GM23338 (cell line): ENCODE results near the gene BRME1. TPM values are rescaled to one million over a fixed set of nuclear protein-coding genes. Genes with fewer than 3 reads are reported as not detected.

ENCODE experiments used
- ATAC-seq: fragments of 200-7000 bp; cut with Tn5 transposase; 3 replicates; pipeline ENCODE4 v1.9.1; 2020
- DNase-seq: peaks from one replicate; pipeline ENCODE4 v3.0.0-alpha.2; 2015; ENCODE audit warnings: low spot score
- H2AFZ ChIP-seq: fragments of 200-600 bp; sonication (generic); 2 replicates; pipeline ENCODE4 v1.8.0; 2016; ENCODE audit warnings: antibody characterized with exemption, mild to moderate bottlenecking, moderate library complexity
- H3F3A ChIP-seq: fragments of 200-600 bp; sonication (generic); replicated peaks from 2 replicates; pipeline ENCODE4 v1.8.0; 2017; ENCODE audit warnings: antibody characterized with exemption, mixed run types, low read depth
- H3K27ac ChIP-seq: fragments of 200-600 bp; sonication (generic); 2 replicates; pipeline ENCODE4 v1.6.1; 2016; ENCODE audit warnings: low read depth
- H3K27me3 ChIP-seq: fragments of 200-600 bp; sonication (generic); 2 replicates; pipeline ENCODE4 v1.8.0; 2016; ENCODE audit warnings: mild to moderate bottlenecking, mixed run types, moderate library complexity; ENCODE audit not compliant: insufficient read depth
- H3K36me3 ChIP-seq: fragments of 200-600 bp; sonication (generic); 2 replicates; pipeline ENCODE4 v1.8.0; 2016; ENCODE audit warnings: mild to moderate bottlenecking; ENCODE audit not compliant: insufficient read depth
- H3K4me1 ChIP-seq: fragments of 200-600 bp; sonication (generic); 2 replicates; pipeline ENCODE4 v1.8.0; 2016; ENCODE audit warnings: mild to moderate bottlenecking, moderate library complexity; ENCODE audit not compliant: insufficient read depth
- H3K4me2 ChIP-seq: fragments of 200-600 bp; sonication (generic); 2 replicates; pipeline ENCODE4 v1.7.1; 2017; ENCODE audit warnings: mixed run types
- H3K4me3 ChIP-seq: fragments of 200-600 bp; sonication (generic); 2 replicates; pipeline ENCODE4 v1.6.1; 2016; ENCODE audit warnings: mixed run types
- H3K79me2 ChIP-seq: fragments of 200-600 bp; sonication (generic); replicated peaks from 2 replicates; pipeline ENCODE4 v1.8.0; 2017; ENCODE audit warnings: mild to moderate bottlenecking; ENCODE audit not compliant: insufficient read depth
- H3K9me2 ChIP-seq: fragments of 200-600 bp; sonication (generic); 2 replicates; pipeline ENCODE4 v1.8.0; 2017; ENCODE audit not compliant: insufficient read depth
- H4K20me1 ChIP-seq: fragments of 200-600 bp; sonication (generic); replicated peaks from 2 replicates; pipeline ENCODE4 v1.8.0; 2017; ENCODE audit warnings: mild to moderate bottlenecking; ENCODE audit not compliant: insufficient read depth
- H3K27ac Mint-ChIP-seq: 2 replicates; pipeline ENCODE4 v1.8.0; 2020; ENCODE audit warnings: inconsistent platforms, mild to moderate bottlenecking, moderate library complexity, mixed read lengths
- H3K27me3 Mint-ChIP-seq: 3 replicates; pipeline ENCODE4 v1.8.0; 2022; ENCODE audit warnings: low read depth, mild to moderate bottlenecking, moderate library complexity, mixed read lengths, inconsistent platforms; ENCODE audit not compliant: insufficient read depth, poor library complexity
- H3K36me3 Mint-ChIP-seq: 3 replicates; pipeline ENCODE4 v1.8.0; 2021; ENCODE audit warnings: low read depth, mild to moderate bottlenecking, inconsistent platforms, moderate library complexity, mixed read lengths
- H3K4me1 Mint-ChIP-seq: 3 replicates; pipeline ENCODE4 v1.8.0; 2020; ENCODE audit warnings: mild to moderate bottlenecking, inconsistent platforms, mixed read lengths
- H3K4me3 Mint-ChIP-seq: 3 replicates; pipeline ENCODE4 v1.8.0; 2021; ENCODE audit warnings: moderate library complexity, mild to moderate bottlenecking, inconsistent platforms, mixed read lengths
- H3K9me3 Mint-ChIP-seq: 3 replicates; pipeline ENCODE4 v1.8.0; 2020; ENCODE audit warnings: moderate library complexity, mild to moderate bottlenecking, inconsistent platforms, mixed read lengths
- CREB1 ChIP-seq: fragments of 250-450 bp; sonication (Bioruptor Pico); IDR thresholded peaks from 2 replicates; pipeline ENCODE4 v1.5.0; 2020; ENCODE audit warnings: low read depth, mild to moderate bottlenecking, moderate library complexity
- EZH2 ChIP-seq: fragments of 200-600 bp; sonication (generic); IDR thresholded peaks from one replicate; pipeline ENCODE4 v1.8.0; 2017; ENCODE audit warnings: antibody characterized with exemption, mild to moderate bottlenecking, low read depth; ENCODE audit not compliant: unreplicated experiment
- JUNB ChIP-seq: IDR thresholded peaks from one replicate; pipeline ENCODE4 v1.6.1; 2016; ENCODE audit warnings: antibody characterized with exemption; ENCODE audit not compliant: unreplicated experiment
- NANOG ChIP-seq: IDR thresholded peaks from 2 replicates; pipeline ENCODE4 v1.6.1; 2016; ENCODE audit warnings: antibody characterized with exemption, borderline replicate concordance
- STAT1 ChIP-seq: IDR thresholded peaks from one replicate; pipeline ENCODE4 v1.6.1; 2016; ENCODE audit warnings: antibody characterized with exemption; ENCODE audit not compliant: unreplicated experiment
- ZNF114 ChIP-seq: fragments of 250-450 bp; sonication (Bioruptor Pico); IDR thresholded peaks from 2 replicates; pipeline ENCODE4 v1.5.0; 2020; ENCODE audit warnings: mild to moderate bottlenecking, moderate library complexity
- ZNF331 ChIP-seq: fragments of 250-450 bp; sonication (Bioruptor Pico); IDR thresholded peaks from 2 replicates; pipeline ENCODE4 v1.5.0; 2020; ENCODE audit warnings: low read depth, mild to moderate bottlenecking, moderate library complexity
- polyA plus RNA-seq: library from polyadenylated mRNA; unstranded; fragments of >200 nt; fragmentation: Nextera tagmentation; extraction: Ambion mirVana; gene quantifications from 2 replicates; pipeline ENCODE4 v1.2.1, GENCODE V29; 2016
- total RNA-seq: library from RNA; depleted of rRNA; stranded (reverse); fragments of >200 nt; shearing (Covaris generic); gene quantifications from 2 replicates; pipeline ENCODE4 v1.2.3, GENCODE V29; 2014
- TF ChIP-seq, protein P1 (sequence below): IDR thresholded peaks from 2 replicates; pipeline ENCODE4 v1.6.1; 2016; ENCODE audit warnings: antibody characterized with exemption
- TF ChIP-seq, protein P2 (sequence below), 2 experiments: fragments of 200-600 bp in 1 of 2; sonication (generic) in 1 of 2; conservative IDR thresholded peaks; 2 replicates each; pipeline versions ENCODE4 v1.5.1 to v1.6.1; 2016 to 2017; ENCODE audit warnings: antibody characterized with exemption in 2 of 2, low read depth in 2 of 2, mild to moderate bottlenecking in 2 of 2, moderate library complexity in 1 of 2

Gene BRME1
- total and polyA plus RNA-seq, 2 experiments from 2014 or later = 3.9 to 4.0 TPM

- Histone ChIP-seq H3K4me1 (peaks cover 8% of the 10 kb centered on the region; the same call in 1 of the 2 replicates), H3K9me2 (no peaks in the 10 kb centered on the region), H3K27me3 (peaks cover 85% of the 10 kb centered on the region), H3K4me2 (peak overlapping the region; percentile 62; the same call in 1 of the 2 replicates), H3K79me2 (no peaks in the 10 kb centered on the region), H2AFZ (no peak overlapping the region), H3K27ac (no peak overlapping the region), H3K4me3 (peak overlapping the region; percentile 32; the same call in 1 of the 2 replicates), H3F3A (0 out of 2 replicates have a peak, but pooled peaks cover 3% of the 10 kb centered on the region), H4K20me1 (peaks cover 6% of the 10 kb centered on the region; the same call in 1 of the 2 replicates), H3K36me3 (no peaks in the 10 kb centered on the region)
- Mint-ChIP-seq H3K27me3 (peaks cover 76% of the 10 kb centered on the region), H3K4me3 (0 out of 3 replicates have a peak overlapping the region, but pooled peaks have one; percentile 35), H3K27ac (no peak overlapping the region), H3K36me3 (no peaks in the 10 kb centered on the region), H3K4me1 (peaks cover 9% of the 10 kb centered on the region; the same call in 2 of the 3 replicates), H3K9me3 (no peaks in the 10 kb centered on the region)
- TF ChIP-seq STAT1 (no peak), NANOG (no peak), ZNF331 (CRISPR knock-in tag) (no peak), EZH2 (no peak), CREB1 (no peak), ZNF114 (CRISPR knock-in tag) (no peak)
- TF ChIP-seq, protein P1, sequence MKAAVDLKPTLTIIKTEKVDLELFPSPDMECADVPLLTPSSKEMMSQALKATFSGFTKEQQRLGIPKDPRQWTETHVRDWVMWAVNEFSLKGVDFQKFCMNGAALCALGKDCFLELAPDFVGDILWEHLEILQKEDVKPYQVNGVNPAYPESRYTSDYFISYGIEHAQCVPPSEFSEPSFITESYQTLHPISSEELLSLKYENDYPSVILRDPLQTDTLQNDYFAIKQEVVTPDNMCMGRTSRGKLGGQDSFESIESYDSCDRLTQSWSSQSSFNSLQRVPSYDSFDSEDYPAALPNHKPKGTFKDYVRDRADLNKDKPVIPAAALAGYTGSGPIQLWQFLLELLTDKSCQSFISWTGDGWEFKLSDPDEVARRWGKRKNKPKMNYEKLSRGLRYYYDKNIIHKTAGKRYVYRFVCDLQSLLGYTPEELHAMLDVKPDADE = no peak
- ATAC-seq (no peak), DNase-seq (no peak)
Observed at GRCh38 chr19:13873834-13874515, 31.9 kb downstream of the BRME1 start.

DNA sequence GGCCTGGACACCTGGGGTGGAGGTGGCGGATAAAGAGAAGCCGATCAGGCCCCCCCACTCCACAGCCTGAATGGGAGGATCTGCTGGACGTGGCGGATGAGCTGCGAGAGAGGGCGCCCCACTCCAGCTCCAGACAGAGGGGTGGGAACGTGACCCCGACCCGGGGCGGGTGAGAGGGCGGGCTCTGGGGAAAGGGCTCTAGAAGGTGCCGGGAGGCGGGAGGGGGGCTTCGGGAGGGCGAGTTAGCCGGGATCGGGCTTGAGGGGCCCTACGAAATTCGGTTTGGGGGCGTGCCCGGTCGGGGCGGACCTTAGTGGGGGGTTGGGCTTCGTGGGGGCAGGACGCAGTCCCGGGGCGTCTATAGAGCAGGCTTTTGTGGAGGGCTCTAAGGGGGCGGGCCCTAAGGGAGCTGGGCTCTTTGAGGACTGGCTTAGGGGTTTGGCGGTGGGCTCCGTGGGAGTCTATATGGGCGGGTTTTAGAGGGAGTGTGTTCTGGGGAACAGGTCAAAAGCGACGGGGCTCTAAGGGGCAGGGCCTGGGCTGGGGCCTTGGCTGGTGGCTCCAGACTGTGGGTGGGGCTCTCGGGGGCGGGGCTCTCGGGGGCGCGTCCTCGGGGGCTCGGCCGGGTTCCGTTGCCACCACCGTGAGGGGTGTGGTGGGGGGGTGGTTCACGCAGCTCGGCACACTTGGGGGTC is 33.1 kb downstream of the BRME1 start:
- H3K27me3 Mint-ChIP-seq = peaks cover 83% of the 10 kb centered on the region
- no peaks in the 10 kb centered on the region for H3K9me3 Mint-ChIP-seq
- Histone ChIP-seq H3K4me3 (peak overlapping the region; percentile 50), H3K4me1 (peaks cover 8% of the 10 kb centered on the region; the same call in 1 of the 2 replicates), H3K4me2 (peak overlapping the region; percentile 66), H3K27me3 (peaks cover 97% of the 10 kb centered on the region), H3K27ac (no peak overlapping the region), H4K20me1 (peaks cover 6% of the 10 kb centered on the region; the same call in 1 of the 2 replicates), H2AFZ (no peak overlapping the region), H3K79me2 (no peaks in the 10 kb centered on the region), H3K9me2 (no peaks in the 10 kb centered on the region), H3K36me3 (no peaks in the 10 kb centered on the region), H3F3A (0 out of 2 replicates have a peak, but pooled peaks cover 3% of the 10 kb centered on the region)
- H3K27ac Mint-ChIP-seq = no peak overlapping the region
- no peaks in the 10 kb centered on the region for H3K36me3 Mint-ChIP-seq
- DNase-seq = peak; percentile 95
- H3K4me1 Mint-ChIP-seq = peaks cover 9% of the 10 kb centered on the region; the same call in 2 of the 3 replicates
- ATAC-seq = peak; percentile 95
- peak overlapping the region; percentile 63 for H3K4me3 Mint-ChIP-seq
- TF ChIP-seq JUNB (no peak), ZNF114 (CRISPR knock-in tag) (no peak), STAT1 (no peak), NANOG (no peak)
- TF ChIP-seq, protein P2, sequence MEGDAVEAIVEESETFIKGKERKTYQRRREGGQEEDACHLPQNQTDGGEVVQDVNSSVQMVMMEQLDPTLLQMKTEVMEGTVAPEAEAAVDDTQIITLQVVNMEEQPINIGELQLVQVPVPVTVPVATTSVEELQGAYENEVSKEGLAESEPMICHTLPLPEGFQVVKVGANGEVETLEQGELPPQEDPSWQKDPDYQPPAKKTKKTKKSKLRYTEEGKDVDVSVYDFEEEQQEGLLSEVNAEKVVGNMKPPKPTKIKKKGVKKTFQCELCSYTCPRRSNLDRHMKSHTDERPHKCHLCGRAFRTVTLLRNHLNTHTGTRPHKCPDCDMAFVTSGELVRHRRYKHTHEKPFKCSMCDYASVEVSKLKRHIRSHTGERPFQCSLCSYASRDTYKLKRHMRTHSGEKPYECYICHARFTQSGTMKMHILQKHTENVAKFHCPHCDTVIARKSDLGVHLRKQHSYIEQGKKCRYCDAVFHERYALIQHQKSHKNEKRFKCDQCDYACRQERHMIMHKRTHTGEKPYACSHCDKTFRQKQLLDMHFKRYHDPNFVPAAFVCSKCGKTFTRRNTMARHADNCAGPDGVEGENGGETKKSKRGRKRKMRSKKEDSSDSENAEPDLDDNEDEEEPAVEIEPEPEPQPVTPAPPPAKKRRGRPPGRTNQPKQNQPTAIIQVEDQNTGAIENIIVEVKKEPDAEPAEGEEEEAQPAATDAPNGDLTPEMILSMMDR (conservative IDR thresholded peaks at IDR 0.05; ENCODE audit: low read depth in 2 of 2) = peak in 1 of 2 experiments; percentile 64; a peak in 3 of 4 replicates
- TF ChIP-seq, protein P1 = no peak
